GM19372 (cell line): Measurements from ENCODE around the gene NUDT16.
"Not testable (repeated sequence)": the region's sequence is repeated elsewhere in the genome, so short reads cannot be mapped to it uniquely, and the experiment has no call there.

ENCODE experiments used
- ATAC-seq: cut with Tn5 transposase; IDR thresholded peaks from one replicate; pipeline ENCODE4 v1.9.1; 2021; ENCODE audit warnings: mild to moderate bottlenecking, low read depth, moderate library complexity; ENCODE audit not compliant: unreplicated experiment

Gene NUDT16

GRCh38 chr3:131380821-131381444 is 641 bp upstream of the NUDT16 start:
- ATAC-seq, result not testable (repeated sequence)

DNA sequence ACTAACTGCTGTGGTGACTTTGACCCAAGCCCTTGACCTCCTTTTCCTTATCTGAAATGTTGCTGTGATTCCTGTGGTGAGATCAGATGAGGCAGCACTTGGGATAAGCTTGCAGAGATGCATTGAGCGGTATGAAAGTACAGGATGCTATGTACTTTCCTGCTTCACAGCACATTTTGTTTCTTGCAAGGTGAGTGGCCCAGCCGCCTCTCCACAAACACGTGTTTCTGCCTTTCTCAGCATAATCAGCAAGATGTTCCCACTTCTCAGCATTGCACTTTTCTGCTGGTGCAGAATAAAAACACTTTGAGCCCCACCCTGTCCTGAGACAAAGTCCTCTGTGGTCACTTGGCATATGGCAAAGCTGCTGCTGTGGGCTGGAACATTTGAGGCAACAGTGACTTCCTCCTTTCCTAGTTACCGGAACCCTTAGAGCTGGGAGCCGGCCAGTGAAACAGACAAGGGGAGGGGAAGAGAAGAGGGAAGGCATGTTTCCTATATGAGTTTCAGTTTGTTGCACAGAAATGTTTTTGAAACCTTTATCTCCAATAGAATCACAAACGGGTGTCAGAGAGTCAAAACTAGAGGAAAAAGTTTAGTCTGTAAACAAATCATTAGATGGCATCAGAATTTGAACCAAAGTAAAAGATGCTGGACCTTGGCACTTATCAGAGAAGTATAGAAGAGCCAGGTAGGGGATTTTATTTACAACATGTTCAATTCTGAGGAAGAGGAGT is 5.0 kb downstream of the NUDT16 start:
- ATAC-seq, result no peak

- ATAC-seq, result no peak
Observed at GRCh38 chr3:131387796-131388489, 6.4 kb downstream of the NUDT16 start.

GRCh38 chr3:131388490-131388799 is 6.9 kb downstream of the NUDT16 start:
- no peak for ATAC-seq

GRCh38 chr3:131390331-131390730 is 8.8 kb downstream of the NUDT16 start:
- no peak for ATAC-seq

DNA sequence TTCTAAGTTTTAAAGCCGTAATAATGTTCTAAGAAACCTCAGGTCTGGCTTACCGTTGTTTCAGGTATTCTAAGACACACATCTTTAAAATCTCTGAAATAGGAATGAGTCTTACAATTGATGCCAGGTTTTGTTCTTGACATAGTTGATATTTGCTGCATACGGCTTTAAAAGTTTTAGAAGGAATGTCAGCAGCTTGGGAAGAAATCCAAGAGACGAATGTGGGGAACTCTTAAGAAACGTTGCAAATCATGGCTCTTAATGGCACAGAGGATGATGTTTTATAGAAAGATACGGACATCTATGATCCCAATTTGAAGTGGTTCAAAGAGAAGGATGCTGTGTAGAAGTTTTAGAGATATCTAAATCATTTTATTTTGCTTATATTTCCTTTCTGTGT is 11.5 kb downstream of the NUDT16 start:
- no peak for ATAC-seq

- ATAC-seq, result no peak
Observed at GRCh38 chr3:131393868-131394267, 12.3 kb downstream of the NUDT16 start.

GRCh38 chr3:131394400-131394799 is 12.8 kb downstream of the NUDT16 start:
- no peak for ATAC-seq

DNA sequence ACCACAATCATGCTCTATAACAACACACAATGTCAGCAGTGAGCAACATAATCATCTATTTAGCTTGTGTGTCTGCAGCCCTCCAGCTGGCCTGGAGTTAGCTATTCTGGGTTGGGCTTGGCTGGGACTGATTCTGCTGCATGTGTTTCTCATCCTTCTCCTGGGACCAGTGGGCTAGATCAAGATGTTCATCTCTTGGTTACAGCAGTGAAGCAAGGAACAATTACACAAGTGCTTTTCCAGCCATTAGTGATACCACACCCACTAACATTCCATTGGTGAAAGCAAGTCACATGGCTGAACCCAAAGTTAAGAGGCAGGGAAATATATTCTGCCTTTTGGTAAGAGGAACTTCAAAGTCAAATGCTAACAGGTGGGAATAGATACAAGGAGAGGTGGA is 14.6 kb downstream of the NUDT16 start:
- no peak for ATAC-seq

DNA sequence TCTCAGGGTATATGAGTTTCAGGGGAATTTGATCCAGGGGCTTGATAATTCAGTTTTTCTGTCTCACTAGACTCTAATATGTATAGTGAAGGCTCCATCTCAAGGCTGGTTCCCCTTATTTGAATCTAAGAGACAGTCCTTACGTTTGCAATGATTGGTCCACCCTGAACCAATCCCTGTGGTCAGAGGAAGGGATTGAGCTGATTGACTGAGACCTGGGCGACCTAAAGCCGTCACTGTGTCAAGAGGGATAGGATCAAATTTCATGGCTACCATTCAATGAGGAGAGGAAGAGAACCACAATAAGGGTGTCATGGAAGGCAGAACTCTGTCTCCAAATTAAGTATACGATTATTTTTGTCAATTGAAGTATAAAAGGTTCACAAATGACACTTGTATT is 16.3 kb downstream of the NUDT16 start:
- ATAC-seq, result no peak

- no peak for ATAC-seq
Observed at GRCh38 chr3:131401978-131402377, 20.4 kb downstream of the NUDT16 start.

DNA sequence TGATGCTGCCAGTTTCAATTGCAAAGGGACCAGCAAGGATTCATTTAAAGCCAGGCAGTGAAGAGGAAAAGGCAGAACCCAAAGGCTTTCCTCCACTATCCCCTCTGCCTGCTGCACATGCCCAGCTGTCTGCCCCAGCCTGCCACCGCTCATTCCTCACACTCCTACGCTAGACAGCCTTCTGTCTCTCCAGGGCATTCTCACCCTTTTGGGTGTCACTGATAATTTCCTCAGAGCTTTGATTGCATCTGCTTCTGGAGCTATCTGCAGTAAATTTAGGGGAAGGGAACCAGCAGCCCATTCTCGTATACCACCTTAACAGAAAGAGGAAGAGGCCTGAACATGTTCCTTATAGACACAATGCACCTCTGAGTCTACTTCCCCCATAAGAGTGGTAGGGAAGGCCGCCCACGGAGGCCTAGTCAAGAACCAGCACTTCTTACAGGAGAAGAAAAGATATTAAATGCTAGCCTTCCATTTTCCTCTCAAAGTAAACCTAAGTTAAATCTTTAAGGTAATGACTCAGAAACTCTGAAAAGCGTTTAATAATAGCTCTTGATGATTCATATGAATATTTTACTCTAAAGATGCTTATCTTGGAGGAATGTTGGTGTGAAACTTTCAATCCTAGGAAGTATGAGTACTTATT is 20.9 kb downstream of the NUDT16 start:
- no peak for ATAC-seq

DNA sequence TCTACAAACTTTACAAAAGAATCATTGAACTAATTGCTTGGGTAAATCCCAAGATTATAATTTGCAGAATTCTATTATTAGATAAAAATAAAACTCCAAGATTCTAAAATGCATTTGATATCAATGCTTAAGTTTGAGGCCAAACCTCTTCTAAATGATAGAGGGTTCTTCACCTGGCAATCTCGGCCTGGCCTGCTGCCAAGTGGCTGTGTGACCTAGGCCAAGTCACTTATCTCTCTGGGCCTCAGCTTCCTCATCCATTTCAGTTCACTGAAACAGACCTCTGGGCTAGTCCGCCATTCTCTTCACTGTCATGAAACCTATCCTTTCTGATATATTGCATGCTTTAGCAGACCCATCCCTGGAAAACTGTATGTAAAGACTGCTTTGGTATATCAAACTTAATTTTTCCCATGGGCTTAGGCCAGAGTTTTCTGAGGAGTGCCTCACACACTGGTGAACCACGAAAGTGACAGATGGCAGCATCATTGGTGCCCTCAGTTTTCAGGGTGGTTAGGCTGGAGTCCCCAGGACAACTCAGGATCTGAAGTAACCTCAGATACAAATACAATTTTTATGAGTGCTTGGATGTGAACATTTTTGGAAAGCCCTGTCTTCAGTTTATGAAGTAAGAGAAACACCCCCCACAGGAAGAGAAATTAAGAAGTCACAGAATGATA is 21.8 kb downstream of the NUDT16 start:
- no peak for ATAC-seq

DNA sequence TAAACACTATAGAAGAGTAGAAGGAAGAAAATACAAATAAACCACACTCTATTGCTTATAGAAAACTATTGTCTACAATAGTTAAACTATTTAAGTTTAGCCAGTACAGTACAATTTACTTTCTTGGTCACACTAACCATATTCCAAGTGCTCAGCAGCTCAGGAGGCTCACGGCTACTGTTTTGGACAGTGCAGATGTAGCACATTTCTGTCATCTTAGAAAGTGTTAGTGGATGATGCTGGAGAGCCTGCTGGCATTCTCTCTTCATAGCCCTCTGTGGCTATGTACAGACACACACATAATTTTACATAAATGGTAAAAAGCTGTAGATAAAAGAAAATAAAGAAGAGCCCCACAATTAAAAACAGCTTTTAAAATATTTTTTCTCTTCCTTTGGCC is 23.8 kb downstream of the NUDT16 start:
- no peak for ATAC-seq

DNA sequence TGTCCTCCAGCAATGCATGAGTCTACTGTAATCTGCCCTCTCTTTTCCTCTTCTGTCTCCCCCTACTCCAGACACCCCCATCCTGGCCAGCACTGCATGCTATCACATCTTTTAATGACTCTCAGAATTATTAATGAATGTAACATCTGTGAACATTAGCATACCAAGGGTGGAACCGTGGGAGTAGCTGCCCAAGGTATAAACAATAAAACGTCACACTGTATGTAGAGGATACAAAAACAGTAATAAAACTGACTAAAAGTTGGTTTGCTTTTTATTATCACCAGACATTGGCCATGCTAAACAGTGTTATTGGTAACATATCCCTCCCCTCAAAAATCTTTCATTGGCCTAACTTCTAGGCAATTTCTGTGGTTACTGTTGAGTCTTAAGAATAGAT is 24.7 kb downstream of the NUDT16 start:
- no peak for ATAC-seq

DNA sequence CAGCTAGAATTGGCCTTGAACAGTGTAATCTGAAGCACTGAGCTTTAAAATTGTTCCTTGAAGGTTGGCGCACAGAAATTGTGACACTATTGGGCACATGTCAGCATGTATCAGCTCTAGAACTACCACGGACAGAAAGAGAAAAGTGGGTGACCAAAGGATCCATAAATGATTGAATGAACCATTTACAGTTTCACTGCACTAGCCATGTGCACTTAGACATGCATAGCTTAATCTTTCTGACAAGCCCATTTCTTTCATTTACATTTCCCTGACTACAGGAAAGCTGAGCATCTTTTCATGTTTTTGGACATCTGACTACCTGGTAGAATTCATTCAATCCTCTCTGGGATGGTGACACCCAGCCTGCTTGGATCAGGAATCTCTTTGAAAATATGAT is 36.2 kb downstream of the NUDT16 start:
- no peak for ATAC-seq

DNA sequence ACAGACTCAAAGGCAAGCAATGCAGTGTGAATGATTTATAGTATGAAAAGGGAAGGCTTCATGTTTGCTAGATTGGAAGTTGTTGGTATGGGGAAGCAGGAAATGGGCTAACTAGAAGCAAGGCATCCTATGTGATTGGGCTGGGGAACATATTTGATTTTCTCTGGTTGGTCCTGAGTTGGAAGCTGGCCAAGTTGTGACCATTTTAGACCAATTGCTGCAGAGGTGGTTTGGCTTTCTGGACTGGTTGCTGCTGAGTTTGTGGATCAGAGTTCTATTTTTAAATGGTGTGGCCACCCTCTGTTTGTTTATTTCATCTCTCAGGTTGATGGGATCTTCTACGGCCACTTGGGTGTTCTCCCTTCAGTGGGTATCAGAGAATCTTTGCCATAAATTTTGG is 39.7 kb downstream of the NUDT16 start:
- ATAC-seq, result no peak

GRCh38 chr3:131421957-131422498 is 40.5 kb downstream of the NUDT16 start:
- no peak for ATAC-seq

GRCh38 chr3:131427226-131427625 is 45.7 kb downstream of the NUDT16 start:
- ATAC-seq, result no peak

DNA sequence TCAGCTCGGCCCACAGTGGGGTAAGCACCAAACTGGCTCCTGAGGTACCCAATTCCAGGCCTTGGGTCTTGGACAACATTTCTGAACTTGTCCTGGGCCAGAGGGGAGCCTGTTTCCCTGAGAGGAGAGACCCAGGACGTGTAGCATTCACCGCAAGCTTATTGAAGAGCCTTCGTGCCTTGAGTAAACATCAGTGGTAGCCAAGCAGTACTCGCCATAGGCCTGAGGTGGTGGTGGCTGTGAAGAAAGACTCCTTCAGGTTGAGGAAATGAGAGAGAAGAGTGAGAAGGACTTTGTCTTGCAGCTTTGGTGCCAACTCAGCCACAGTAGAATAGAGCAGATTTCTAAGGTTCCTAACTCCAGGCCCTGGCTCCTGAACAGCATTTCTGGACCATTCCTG is 50.2 kb downstream of the NUDT16 start:
- ATAC-seq, result no peak

DNA sequence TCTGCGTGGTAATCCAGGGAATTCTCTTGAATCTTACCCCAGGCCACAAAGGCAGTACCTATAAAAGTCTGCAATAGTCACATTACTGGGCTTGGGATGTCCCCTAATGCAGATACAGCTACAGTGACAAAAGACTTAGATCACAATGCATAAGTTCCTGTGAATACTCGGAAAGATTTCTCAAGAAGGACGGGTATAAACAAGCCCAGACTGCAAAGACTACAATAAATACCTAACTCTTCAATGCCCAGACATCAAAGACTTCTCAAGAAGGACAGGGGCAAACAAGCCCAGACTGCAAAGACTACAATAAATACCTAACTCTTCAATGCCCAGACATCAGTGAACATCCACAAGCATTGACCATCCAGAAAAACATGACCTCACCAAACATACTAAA is 50.9 kb downstream of the NUDT16 start:
- no peak for ATAC-seq
